ENCODE measurements around the gene BMF. TPM values are rescaled to one million over a fixed set of nuclear protein-coding genes. Genes with fewer than 3 reads are reported as not detected.

BMF gene
- total and polyA plus RNA-seq, 2 of the 4 experiments (the other 2 are of a cell fraction), result 2.4 to 2.9 TPM

- peak overlapping the region; percentile 96 for H3K14ac ChIP-seq (replicated peaks; ENCODE audit: low read depth, low read length)
- no peak overlapping the region for H3K27ac ChIP-seq (ENCODE audit: insufficient read depth, low read length)
- no peaks in the 10 kb centered on the region for H3K9me3 ChIP-seq (ENCODE audit: control insufficient read depth, insufficient read depth, low read length)
- H2AK9ac ChIP-seq (replicated peaks; ENCODE audit: low read depth, low read length, poor library complexity), result no peak overlapping the region
- no peak overlapping the region for H3K56ac ChIP-seq (ENCODE audit: extremely low read depth, insufficient read depth, low read length)
- ATAC-seq (ENCODE audit: low read depth), result no peak
- no peak overlapping the region for H3K9ac ChIP-seq (ENCODE audit: low read depth, low read length)
- DNase-seq, result no peak
- peak overlapping the region; percentile 98 for H4K91ac ChIP-seq (ENCODE audit: insufficient read depth, low read depth, low read length)
- peaks cover 10% of the 10 kb centered on the region; the same call in 1 of the 2 replicates for H3K36me3 ChIP-seq (ENCODE audit: control insufficient read depth, insufficient read depth, low read length)
- no peaks in the 10 kb centered on the region for H3K27me3 ChIP-seq (ENCODE audit: control insufficient read depth, insufficient read depth, low read length)
- peak overlapping the region; percentile 90; the same call in 1 of the 2 replicates for H2AK5ac ChIP-seq (ENCODE audit: low read depth, low read length)
- H4K8ac ChIP-seq (ENCODE audit: low read depth in 2 of 2, low read length in 2 of 2), result peak overlapping the region; percentile 41 to 73; a peak in 2 of 4 replicates
- H3K9me1 ChIP-seq (ENCODE audit: insufficient read depth, low read length), result peaks cover 66% of the 10 kb centered on the region
- CTCF ChIA-PET, result no interaction called here
- H2BK20ac ChIP-seq (ENCODE audit: low read depth, low read length), result peak overlapping the region; percentile 77
- dilution Hi-C loops (cut with HindIII; ENCODE audit: low sequenced_read_pairs, unreplicated experiment) (no loop called here), intact Hi-C loops (cut with micrococcal nuclease) (no loop called here), in situ Hi-C loops (cut with MboI; ENCODE audit: low sequenced_read_pairs) (no loop called here)
- H2AFZ ChIP-seq (replicated peaks; ENCODE audit: low read length, poor library complexity), result no peak overlapping the region
- no TSS peak for BruUV-seq (replicated peaks)
- H4K5ac ChIP-seq (ENCODE audit: low read depth, low read length), result no peak overlapping the region; the same call in 1 of the 2 replicates
- H2BK15ac ChIP-seq (ENCODE audit: low read depth, low read length), result peak overlapping the region; percentile 92; the same call in 1 of the 3 replicates
- H3K4me3 ChIP-seq (ENCODE audit: insufficient read depth, low read depth, low read length), result no peak overlapping the region
- H3K4me1 ChIP-seq (ENCODE audit: control insufficient read depth, insufficient read depth, low read length), result peaks cover 61% of the 10 kb centered on the region
- H3K4me2 ChIP-seq (ENCODE audit: low read depth, low read length), result no peak overlapping the region
- POLR2A ChIA-PET (ENCODE audit: unreplicated experiment), result no interaction called here
- peak overlapping the region; percentile 99 for H2BK120ac ChIP-seq (ENCODE audit: low read depth, low read length)
- peaks cover 0 to 83% of the 10 kb centered on the region in 2 experiments; a peak in 3 of 4 replicates for H3K79me1 ChIP-seq (ENCODE audit: low read depth in 1 of 2, low read length in 2 of 2)
- H3K23ac ChIP-seq (ENCODE audit: low read depth, low read length), result peak overlapping the region; percentile 69; the same call in 1 of the 2 replicates
- no peak for TF ChIP-seq FOS (IDR thresholded peaks at IDR 0.05; ENCODE audit: low read depth, low read length)
- no peak for TF ChIP-seq RAD21 (IDR thresholded peaks at IDR 0.05; ENCODE audit: low read length)
- no peak for TF ChIP-seq NFE2L2 (IDR thresholded peaks at IDR 0.05; ENCODE audit: low read depth, low read length)
- TF ChIP-seq USF2 (IDR thresholded peaks at IDR 0.05; ENCODE audit: low read depth, low read length), result no peak
- no peak for TF ChIP-seq POLR2A (IDR thresholded peaks at IDR 0.05; ENCODE audit: low read depth, low read length)
- no peak for TF ChIP-seq MXI1 (IDR thresholded peaks at IDR 0.05; ENCODE audit: borderline replicate concordance, low read depth, low read length)
- TF ChIP-seq RFX5 (IDR thresholded peaks at IDR 0.05; ENCODE audit: low read depth, low read length), result no peak
- TF ChIP-seq MAFK (IDR thresholded peaks at IDR 0.05; ENCODE audit: low read depth, low read length), result no peak
- no peak for TF ChIP-seq CEBPB (IDR thresholded peaks at IDR 0.05; ENCODE audit: low read depth, low read length)
- TF ChIP-seq BHLHE40 (IDR thresholded peaks at IDR 0.05; ENCODE audit: low read depth, low read length), result no peak
- TF ChIP-seq SMC3 (IDR thresholded peaks at IDR 0.05; ENCODE audit: low read depth, low read length), result no peak
- TF ChIP-seq MAZ (IDR thresholded peaks at IDR 0.05; ENCODE audit: borderline replicate concordance, low read depth, low read length), result no peak
- 100% methylated on average over 3 of the region's 4 CpGs; no CpG with 5 or more reads in 1 of the 2 experiments for WGBS, 2 experiments (ENCODE audit: extremely low coverage in 2 of 2, insufficient read length in 1 of 2)
- H3K4ac ChIP-seq (ENCODE audit: low read depth, low read length), result peak overlapping the region; percentile 99
- H3K18ac ChIP-seq (ENCODE audit: low read depth, low read length), result no peak overlapping the region; the same call in 1 of the 2 replicates
- H4K20me1 ChIP-seq (ENCODE audit: insufficient read depth, low read length), result no peaks in the 10 kb centered on the region
- H2BK5ac ChIP-seq (ENCODE audit: low read depth, low read length, poor library complexity, severe bottlenecking), result no peak overlapping the region
Measured at GRCh38 chr15:40094156-40094555, 14.5 kb downstream of the BMF start.
